ENCODE results near the gene LMAN2L. TPM values are rescaled to one million over a fixed set of nuclear protein-coding genes. Genes with fewer than 3 reads are reported as not detected.

Gene LMAN2L
- total and polyA plus RNA-seq, 2 donors (not counting 1 experiment from before 2014, with no cell fraction given), result 24.7 to 41.1 TPM

- Histone ChIP-seq H3K79me2 (ENCODE audit: control insufficient read depth, insufficient read depth, low read length) (no peaks in the 10 kb centered on the region), H3K27ac (ENCODE audit: insufficient read depth, low read length) (no peak overlapping the region), H3K27me3 (ENCODE audit: control insufficient read depth, insufficient read depth, low read length) (peaks cover 13% of the 10 kb centered on the region), H3K4me3 (replicated peaks in 1 of 4; ENCODE audit: control extremely low read depth in 1 of 4, insufficient read depth in 1 of 4, low read depth in 3 of 4, low read length in 4 of 4) (no peak overlapping the region), H4K20me1 (ENCODE audit: control insufficient read depth, extremely low read depth, insufficient read depth, low read length) (no peaks in the 10 kb centered on the region), H3K4me1 (ENCODE audit: control insufficient read depth, extremely low read depth, insufficient read depth, low read length) (no peaks in the 10 kb centered on the region), H3K9ac (ENCODE audit: insufficient read depth, low read length) (no peak overlapping the region), H3K36me3 (ENCODE audit: control insufficient read depth, insufficient read depth, low read length) (no peaks in the 10 kb centered on the region), H3K9me3 (ENCODE audit: control insufficient read depth, insufficient read depth, low read depth, low read length) (no peaks in the 10 kb centered on the region), H2AFZ (ENCODE audit: low read length) (no peak overlapping the region), H3K4me2 (ENCODE audit: extremely low read depth, insufficient read depth, low read length) (no peak overlapping the region)
- DNase-seq (ENCODE audit: low read depth in 2 of 2), result no peak
- TF ChIP-seq EZH2 (IDR thresholded peaks at IDR 0.05; ENCODE audit: low read length, missing control alignments) (no peak), CTCF (conservative IDR thresholded peaks at IDR 0.05 in 1 of 2, IDR thresholded peaks at IDR 0.05 in 1 of 2; ENCODE audit: low read depth in 1 of 2, low read length in 2 of 2) (no peak)
Observed at GRCh38 chr2:96683972-96684820, 55.7 kb downstream of the LMAN2L start.

GRCh38 chr2:96683307-96683706 is 56.6 kb downstream of the LMAN2L start:
- Histone ChIP-seq H3K9ac (ENCODE audit: insufficient read depth, low read length) (no peak overlapping the region), H3K27me3 (ENCODE audit: control insufficient read depth, insufficient read depth, low read length) (peaks cover 13% of the 10 kb centered on the region), H3K27ac (ENCODE audit: insufficient read depth, low read length) (no peak overlapping the region), H2AFZ (ENCODE audit: low read length) (no peak overlapping the region), H3K9me3 (ENCODE audit: control insufficient read depth, insufficient read depth, low read depth, low read length) (no peaks in the 10 kb centered on the region), H3K4me2 (ENCODE audit: extremely low read depth, insufficient read depth, low read length) (no peak overlapping the region), H4K20me1 (ENCODE audit: control insufficient read depth, extremely low read depth, insufficient read depth, low read length) (no peaks in the 10 kb centered on the region), H3K36me3 (ENCODE audit: control insufficient read depth, insufficient read depth, low read length) (no peaks in the 10 kb centered on the region), H3K4me1 (ENCODE audit: control insufficient read depth, extremely low read depth, insufficient read depth, low read length) (no peaks in the 10 kb centered on the region), H3K79me2 (ENCODE audit: control insufficient read depth, insufficient read depth, low read length) (no peaks in the 10 kb centered on the region), H3K4me3 (replicated peaks in 1 of 4; ENCODE audit: control extremely low read depth in 1 of 4, insufficient read depth in 1 of 4, low read depth in 3 of 4, low read length in 4 of 4) (no peak overlapping the region)
- TF ChIP-seq CTCF (conservative IDR thresholded peaks at IDR 0.05 in 1 of 2, IDR thresholded peaks at IDR 0.05 in 1 of 2; ENCODE audit: low read depth in 1 of 2, low read length in 2 of 2) (no peak), EZH2 (IDR thresholded peaks at IDR 0.05; ENCODE audit: low read length, missing control alignments) (no peak)
- no peak for DNase-seq (ENCODE audit: low read depth in 2 of 2)

GRCh38 chr2:96681540-96681939 is 58.3 kb downstream of the LMAN2L start:
- Histone ChIP-seq H2AFZ (ENCODE audit: low read length) (no peak overlapping the region), H3K27me3 (ENCODE audit: control insufficient read depth, insufficient read depth, low read length) (peaks cover 13% of the 10 kb centered on the region), H3K79me2 (ENCODE audit: control insufficient read depth, insufficient read depth, low read length) (no peaks in the 10 kb centered on the region), H3K9ac (ENCODE audit: insufficient read depth, low read length) (no peak overlapping the region), H3K9me3 (ENCODE audit: control insufficient read depth, insufficient read depth, low read depth, low read length) (no peaks in the 10 kb centered on the region), H3K4me2 (ENCODE audit: extremely low read depth, insufficient read depth, low read length) (no peak overlapping the region), H3K36me3 (ENCODE audit: control insufficient read depth, insufficient read depth, low read length) (no peaks in the 10 kb centered on the region), H3K4me1 (ENCODE audit: control insufficient read depth, extremely low read depth, insufficient read depth, low read length) (no peaks in the 10 kb centered on the region), H3K4me3 (replicated peaks in 1 of 4; ENCODE audit: control extremely low read depth in 1 of 4, insufficient read depth in 1 of 4, low read depth in 3 of 4, low read length in 4 of 4) (no peak overlapping the region), H4K20me1 (ENCODE audit: control insufficient read depth, extremely low read depth, insufficient read depth, low read length) (no peaks in the 10 kb centered on the region), H3K27ac (ENCODE audit: insufficient read depth, low read length) (no peak overlapping the region)
- no peak for DNase-seq (ENCODE audit: low read depth in 2 of 2)
- no peak for TF ChIP-seq EZH2 (IDR thresholded peaks at IDR 0.05; ENCODE audit: low read length, missing control alignments)
- TF ChIP-seq CTCF (conservative IDR thresholded peaks at IDR 0.05 in 1 of 2, IDR thresholded peaks at IDR 0.05 in 1 of 2; ENCODE audit: low read depth in 1 of 2, low read length in 2 of 2), result no peak
